GM18502 (cell line): ENCODE data around the gene PEDS1.
A peak's percentile ranks its signal among the peaks of the same experiment; 100 is the strongest.
"Not testable (repeated sequence)": the region's sequence is repeated elsewhere in the genome, so short reads cannot be mapped to it uniquely, and the experiment has no call there.

Experiments
- ATAC-seq: cut with Tn5 transposase; IDR thresholded peaks from one replicate; pipeline ENCODE4 v1.9.1; 2021; ENCODE audit warnings: mild to moderate bottlenecking; ENCODE audit not compliant: unreplicated experiment, poor library complexity

The PEDS1 gene

GRCh38 chr20:50165684-50166554 is 12.4 kb upstream of the PEDS1 start:
- ATAC-seq = peak; percentile 95

GRCh38 chr20:50163570-50164317 is 10.2 kb upstream of the PEDS1 start:
- ATAC-seq = no peak

- ATAC-seq = not testable (repeated sequence)
These were observed 8.0 kb upstream of the PEDS1 start for GRCh38 chr20:50161494-50161893.

GRCh38 chr20:50153153-50153499 is 397 bp downstream of the PEDS1 start:
- peak; percentile 6 for ATAC-seq

GRCh38 chr20:50152394-50153152 is 950 bp downstream of the PEDS1 start:
- ATAC-seq = no peak

GRCh38 chr20:50151034-50151743 is 2.3 kb downstream of the PEDS1 start:
- no peak for ATAC-seq

- ATAC-seq = no peak
These were observed 3.9 kb downstream of the PEDS1 start for GRCh38 chr20:50149481-50150254.

- ATAC-seq = no peak
These were observed 6.5 kb downstream of the PEDS1 start for GRCh38 chr20:50146732-50147662.

- ATAC-seq = no peak
These were observed 7.3 kb downstream of the PEDS1 start for GRCh38 chr20:50146214-50146613.

GRCh38 chr20:50145566-50145965 is 8.0 kb downstream of the PEDS1 start:
- ATAC-seq = no peak

- no peak for ATAC-seq
These were observed 9.2 kb downstream of the PEDS1 start for GRCh38 chr20:50144362-50144761.

- no peak for ATAC-seq
These were observed 10.7 kb downstream of the PEDS1 start for GRCh38 chr20:50142812-50143211.

- no peak for ATAC-seq
These were observed 11.5 kb downstream of the PEDS1 start for GRCh38 chr20:50141811-50142561.

GRCh38 chr20:50141018-50141675 is 12.4 kb downstream of the PEDS1 start:
- ATAC-seq = no peak

GRCh38 chr20:50140339-50140859 is 13.1 kb downstream of the PEDS1 start:
- ATAC-seq = no peak

- ATAC-seq = no peak
These were observed 14.8 kb downstream of the PEDS1 start for GRCh38 chr20:50138479-50139393.
